ENCODE data around the gene ATP6AP2.

DNA sequence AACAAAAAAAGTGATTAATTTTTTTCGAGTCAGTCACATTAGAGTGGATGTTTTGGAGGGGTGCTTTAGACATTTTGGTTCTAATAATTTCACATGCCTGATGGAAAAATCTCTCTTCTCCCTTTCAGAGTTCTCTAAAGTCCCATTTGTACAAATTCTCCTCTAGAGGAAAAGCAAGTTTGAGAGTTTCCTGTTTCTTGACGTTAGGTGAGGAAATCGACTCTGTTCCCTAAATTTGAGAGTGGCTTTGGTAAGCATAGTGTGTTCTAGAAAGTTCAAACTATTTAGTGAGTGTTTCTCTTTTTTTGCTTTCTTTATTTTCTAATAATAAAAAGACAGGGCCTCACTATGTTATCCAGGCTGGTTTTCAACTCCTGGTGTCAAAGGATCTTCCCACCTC lies 1.6 kb upstream of the ATP6AP2 start:
- TF ChIP-seq, protein P1, sequence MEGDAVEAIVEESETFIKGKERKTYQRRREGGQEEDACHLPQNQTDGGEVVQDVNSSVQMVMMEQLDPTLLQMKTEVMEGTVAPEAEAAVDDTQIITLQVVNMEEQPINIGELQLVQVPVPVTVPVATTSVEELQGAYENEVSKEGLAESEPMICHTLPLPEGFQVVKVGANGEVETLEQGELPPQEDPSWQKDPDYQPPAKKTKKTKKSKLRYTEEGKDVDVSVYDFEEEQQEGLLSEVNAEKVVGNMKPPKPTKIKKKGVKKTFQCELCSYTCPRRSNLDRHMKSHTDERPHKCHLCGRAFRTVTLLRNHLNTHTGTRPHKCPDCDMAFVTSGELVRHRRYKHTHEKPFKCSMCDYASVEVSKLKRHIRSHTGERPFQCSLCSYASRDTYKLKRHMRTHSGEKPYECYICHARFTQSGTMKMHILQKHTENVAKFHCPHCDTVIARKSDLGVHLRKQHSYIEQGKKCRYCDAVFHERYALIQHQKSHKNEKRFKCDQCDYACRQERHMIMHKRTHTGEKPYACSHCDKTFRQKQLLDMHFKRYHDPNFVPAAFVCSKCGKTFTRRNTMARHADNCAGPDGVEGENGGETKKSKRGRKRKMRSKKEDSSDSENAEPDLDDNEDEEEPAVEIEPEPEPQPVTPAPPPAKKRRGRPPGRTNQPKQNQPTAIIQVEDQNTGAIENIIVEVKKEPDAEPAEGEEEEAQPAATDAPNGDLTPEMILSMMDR (conservative IDR thresholded peaks at IDR 0.05; ENCODE audit: low read length), result no peak
- TF ChIP-seq EZH2phosphoT487 (IDR thresholded peaks at IDR 0.05; ENCODE audit: borderline replicate concordance), result no peak
